Measurements from ENCODE around the gene GPAM.

The GPAM gene

DNA sequence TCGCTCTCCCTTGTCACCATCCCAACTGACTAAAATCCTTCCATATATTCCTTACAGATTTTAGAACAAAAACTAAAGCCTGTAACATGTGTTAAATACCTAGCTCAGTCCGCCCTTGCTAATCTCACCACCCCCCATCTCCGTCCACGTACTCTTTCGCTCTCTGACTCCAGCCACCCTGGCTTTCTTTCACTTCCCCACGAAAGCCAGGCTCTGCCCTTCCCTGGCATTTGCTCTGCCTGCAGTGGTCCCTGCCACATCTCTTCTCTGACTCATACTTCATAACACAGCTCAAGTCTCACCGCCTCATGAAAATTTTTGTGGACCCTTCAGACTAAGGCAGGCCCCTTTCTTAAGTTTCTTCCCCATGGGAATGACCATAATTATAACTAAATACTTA is 11.7 kb upstream of the GPAM start:
- H3K4me3 ChIP-seq (ENCODE audit: low read length) = no peak overlapping the region
- no peak overlapping the region for H3K4me2 ChIP-seq (ENCODE audit: low read length)
- no peak overlapping the region for H3K9ac ChIP-seq (ENCODE audit: low read depth, low read length)
- no peaks in the 10 kb centered on the region for H3K36me3 ChIP-seq (ENCODE audit: insufficient read depth, low read length)
- no peaks in the 10 kb centered on the region for H3K27me3 ChIP-seq (ENCODE audit: control insufficient read depth, insufficient read depth, low read length)
- no peaks in the 10 kb centered on the region for H3K4me1 ChIP-seq (ENCODE audit: control insufficient read depth, insufficient read depth, low read length)
- no peaks in the 10 kb centered on the region for H3K9me3 ChIP-seq (replicated peaks; ENCODE audit: low read length)

DNA sequence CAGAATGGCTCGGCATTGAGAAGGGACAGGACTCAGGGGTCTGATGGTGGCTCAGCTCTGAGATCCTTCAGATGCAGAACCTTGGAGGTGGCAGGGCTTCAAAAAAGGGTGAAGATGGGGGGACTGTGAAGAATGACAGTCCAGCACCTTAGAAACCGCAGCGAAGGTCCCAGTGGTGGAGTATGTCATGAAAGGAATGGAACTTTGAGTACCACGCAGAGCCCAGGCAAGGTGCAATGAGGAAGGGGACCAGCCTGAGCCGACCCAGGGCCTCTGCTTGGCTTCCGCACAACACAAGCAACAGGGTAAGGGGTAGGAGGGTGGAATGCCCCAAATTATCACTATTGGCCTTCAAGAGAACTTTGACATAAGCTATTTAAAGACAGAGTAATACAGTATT is 8.2 kb upstream of the GPAM start:
- H3K9me3 ChIP-seq (replicated peaks; ENCODE audit: low read length) = no peaks in the 10 kb centered on the region
- no peaks in the 10 kb centered on the region for H3K36me3 ChIP-seq (ENCODE audit: insufficient read depth, low read length)
- no peaks in the 10 kb centered on the region for H3K4me1 ChIP-seq (ENCODE audit: control insufficient read depth, insufficient read depth, low read length)
- H3K4me3 ChIP-seq (ENCODE audit: low read length) = no peak overlapping the region
- H3K27me3 ChIP-seq (ENCODE audit: control insufficient read depth, insufficient read depth, low read length) = no peaks in the 10 kb centered on the region
- no peak overlapping the region for H3K9ac ChIP-seq (ENCODE audit: low read depth, low read length)
- H3K4me2 ChIP-seq (ENCODE audit: low read length) = no peak overlapping the region

DNA sequence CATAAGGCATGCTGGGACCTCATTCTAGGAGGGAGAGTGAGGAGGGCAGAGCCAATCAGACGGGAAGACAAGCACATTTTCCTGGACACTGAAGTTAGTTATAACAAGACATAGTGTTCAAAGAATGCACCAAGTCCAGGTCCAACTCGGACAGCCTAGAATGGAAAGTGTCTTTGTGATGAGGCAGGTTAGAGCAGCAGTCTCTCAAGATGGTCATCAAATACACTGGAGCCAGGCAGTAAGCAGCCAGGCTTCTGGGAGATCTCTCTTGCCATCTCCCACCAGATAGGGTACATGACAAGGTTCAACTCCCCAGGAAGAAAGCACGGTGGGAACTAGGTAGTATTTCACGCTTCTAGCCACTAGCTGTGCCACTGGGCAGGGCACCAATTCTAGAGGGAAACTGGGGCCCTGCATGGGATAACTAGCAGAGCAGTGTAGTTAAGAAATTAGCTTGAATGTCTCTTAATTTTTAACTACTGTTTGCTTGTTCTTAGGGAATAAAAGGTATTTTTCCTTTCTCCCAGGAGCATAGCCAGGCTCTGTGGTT is 7.6 kb upstream of the GPAM start:
- H3K9ac ChIP-seq (ENCODE audit: low read depth, low read length) = no peak overlapping the region
- H3K27me3 ChIP-seq (ENCODE audit: control insufficient read depth, insufficient read depth, low read length) = no peaks in the 10 kb centered on the region
- H3K9me3 ChIP-seq (replicated peaks; ENCODE audit: low read length) = no peaks in the 10 kb centered on the region
- H3K36me3 ChIP-seq (ENCODE audit: insufficient read depth, low read length) = no peaks in the 10 kb centered on the region
- no peak overlapping the region for H3K4me3 ChIP-seq (ENCODE audit: low read length)
- H3K4me2 ChIP-seq (ENCODE audit: low read length) = no peak overlapping the region
- H3K4me1 ChIP-seq (ENCODE audit: control insufficient read depth, insufficient read depth, low read length) = no peaks in the 10 kb centered on the region

DNA sequence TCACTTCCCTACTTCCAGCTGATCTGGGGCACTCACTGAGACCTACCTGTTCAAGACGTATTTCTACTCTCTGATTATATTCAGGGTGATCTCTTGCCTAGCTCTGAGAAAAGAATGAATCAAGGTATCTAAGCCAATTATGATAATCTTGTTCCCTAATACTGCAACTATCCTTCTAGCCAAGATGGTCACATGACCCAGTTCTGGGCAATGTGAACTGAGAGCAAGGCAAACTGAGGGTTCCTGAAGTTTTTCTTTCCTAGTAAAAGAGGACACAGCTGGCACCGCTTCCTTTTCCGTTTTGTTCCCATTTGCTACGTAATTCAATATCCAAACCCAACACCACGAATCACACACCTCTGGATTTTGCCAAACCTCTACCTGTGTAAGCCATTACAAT is 5.9 kb upstream of the GPAM start:
- no peaks in the 10 kb centered on the region for H3K27me3 ChIP-seq (ENCODE audit: control insufficient read depth, insufficient read depth, low read length)
- no peak overlapping the region for H3K9ac ChIP-seq (ENCODE audit: low read depth, low read length)
- H3K4me2 ChIP-seq (ENCODE audit: low read length) = no peak overlapping the region
- H3K4me3 ChIP-seq (ENCODE audit: low read length) = no peak overlapping the region
- no peaks in the 10 kb centered on the region for H3K36me3 ChIP-seq (ENCODE audit: insufficient read depth, low read length)
- H3K9me3 ChIP-seq (replicated peaks; ENCODE audit: low read length) = no peaks in the 10 kb centered on the region
- peaks cover 1% of the 10 kb centered on the region for H3K4me1 ChIP-seq (ENCODE audit: control insufficient read depth, insufficient read depth, low read length)

DNA sequence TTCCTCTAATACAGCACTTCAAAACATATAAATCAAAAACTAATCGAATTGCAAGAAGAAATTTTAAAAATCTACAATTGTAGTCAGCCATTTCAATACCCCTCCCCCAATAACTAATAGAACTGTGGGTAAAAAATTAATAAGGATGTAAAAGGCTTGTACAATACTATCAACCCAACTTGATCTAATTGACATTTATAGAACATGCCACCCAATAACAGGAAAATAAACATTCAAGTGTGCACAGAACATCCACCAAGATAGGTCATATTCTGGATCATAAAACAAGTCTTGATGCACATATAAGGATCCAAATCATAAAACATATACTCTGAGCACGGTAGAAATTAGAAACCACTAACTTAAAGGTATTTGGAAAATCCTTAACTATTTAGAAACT is 4.0 kb upstream of the GPAM start:
- H3K9me3 ChIP-seq (replicated peaks; ENCODE audit: low read length) = no peaks in the 10 kb centered on the region
- H3K4me2 ChIP-seq (ENCODE audit: low read length) = no peak overlapping the region
- H3K4me3 ChIP-seq (ENCODE audit: low read length) = no peak overlapping the region
- H3K36me3 ChIP-seq (ENCODE audit: insufficient read depth, low read length) = no peaks in the 10 kb centered on the region
- no peak overlapping the region for H3K9ac ChIP-seq (ENCODE audit: low read depth, low read length)
- H3K4me1 ChIP-seq (ENCODE audit: control insufficient read depth, insufficient read depth, low read length) = peaks cover 10% of the 10 kb centered on the region
- no peaks in the 10 kb centered on the region for H3K27me3 ChIP-seq (ENCODE audit: control insufficient read depth, insufficient read depth, low read length)

DNA sequence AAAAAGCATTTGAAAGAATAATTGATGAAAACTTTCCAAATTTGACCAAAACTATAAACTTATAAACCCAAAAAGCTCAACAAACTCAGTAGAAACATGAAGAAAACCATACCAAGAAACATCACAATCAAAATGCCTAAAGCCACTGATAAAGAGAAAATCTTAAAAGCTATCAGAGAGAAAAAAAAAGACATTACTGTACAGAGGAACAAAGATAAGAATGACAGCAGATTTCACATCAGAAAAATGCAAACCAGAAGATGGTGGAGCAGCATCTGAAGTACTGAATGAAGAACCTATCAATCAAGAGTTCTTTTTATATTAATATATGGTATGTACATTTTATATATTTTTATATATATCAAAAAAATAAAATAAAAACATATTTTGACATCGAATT is 2.4 kb upstream of the GPAM start:
- Histone ChIP-seq H3K36me3 (ENCODE audit: insufficient read depth, low read length) (no peaks in the 10 kb centered on the region), H3K9ac (ENCODE audit: low read depth, low read length) (no peak overlapping the region), H3K4me2 (ENCODE audit: low read length) (no peak overlapping the region), H3K4me3 (ENCODE audit: low read length) (no peak overlapping the region), H3K9me3 (replicated peaks; ENCODE audit: low read length) (no peaks in the 10 kb centered on the region), H3K27me3 (ENCODE audit: control insufficient read depth, insufficient read depth, low read length) (no peaks in the 10 kb centered on the region), H3K4me1 (ENCODE audit: control insufficient read depth, insufficient read depth, low read length) (peaks cover 12% of the 10 kb centered on the region)

DNA sequence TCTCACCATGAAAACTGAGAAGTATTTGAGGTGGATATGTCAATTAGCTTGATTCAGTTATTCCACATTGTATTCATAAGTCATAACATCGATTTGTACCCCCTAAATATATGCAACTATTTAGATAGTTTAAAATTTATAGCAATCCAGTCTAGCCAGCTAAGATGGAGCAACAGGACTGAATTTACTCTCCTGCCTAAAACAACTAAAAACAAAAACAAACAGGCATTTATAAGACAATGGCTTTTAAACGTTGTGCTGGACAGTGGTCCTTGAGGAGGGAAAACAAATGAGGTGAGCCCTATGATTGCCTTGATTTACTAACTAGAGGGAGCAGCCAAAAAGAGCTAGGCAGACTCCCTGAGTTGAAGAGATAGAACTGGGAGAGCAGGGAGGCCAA is 814 bp upstream of the GPAM start:
- H3K9me3 ChIP-seq (replicated peaks; ENCODE audit: low read length) = no peaks in the 10 kb centered on the region
- peak overlapping the region; percentile 85 for H3K4me3 ChIP-seq (ENCODE audit: low read length)
- H3K4me2 ChIP-seq (ENCODE audit: low read length) = peak overlapping the region; percentile 97
- H3K36me3 ChIP-seq (ENCODE audit: insufficient read depth, low read length) = peaks cover 4% of the 10 kb centered on the region
- peaks cover 12% of the 10 kb centered on the region for H3K4me1 ChIP-seq (ENCODE audit: control insufficient read depth, insufficient read depth, low read length)
- no peaks in the 10 kb centered on the region for H3K27me3 ChIP-seq (ENCODE audit: control insufficient read depth, insufficient read depth, low read length)
- H3K9ac ChIP-seq (ENCODE audit: low read depth, low read length) = peak overlapping the region; percentile 89

DNA sequence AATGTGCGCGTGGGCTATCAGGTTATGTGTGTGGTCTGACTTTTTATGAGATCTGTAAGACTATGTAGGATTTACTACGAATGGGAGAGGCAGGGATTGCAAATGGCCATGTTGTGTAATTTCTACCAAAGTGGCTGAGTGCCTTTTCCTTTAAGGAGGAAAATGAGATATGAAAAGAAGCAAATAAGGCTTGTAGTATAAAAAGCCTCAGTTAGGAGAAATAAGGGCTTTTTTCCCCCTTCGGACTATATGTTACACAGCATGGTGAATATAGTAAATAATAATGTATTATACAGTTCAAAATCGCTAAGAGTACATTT is 447 bp upstream of the GPAM start:
- H3K4me2 ChIP-seq (ENCODE audit: low read length) = peak overlapping the region; percentile 97
- H3K4me3 ChIP-seq (ENCODE audit: low read length) = peak overlapping the region; percentile 85
- H3K9ac ChIP-seq (ENCODE audit: low read depth, low read length) = peak overlapping the region; percentile 89
- no peaks in the 10 kb centered on the region for H3K27me3 ChIP-seq (ENCODE audit: control insufficient read depth, insufficient read depth, low read length)
- H3K9me3 ChIP-seq (replicated peaks; ENCODE audit: low read length) = no peaks in the 10 kb centered on the region
- peaks cover 4% of the 10 kb centered on the region for H3K36me3 ChIP-seq (ENCODE audit: insufficient read depth, low read length)
- peaks cover 12% of the 10 kb centered on the region for H3K4me1 ChIP-seq (ENCODE audit: control insufficient read depth, insufficient read depth, low read length)

DNA sequence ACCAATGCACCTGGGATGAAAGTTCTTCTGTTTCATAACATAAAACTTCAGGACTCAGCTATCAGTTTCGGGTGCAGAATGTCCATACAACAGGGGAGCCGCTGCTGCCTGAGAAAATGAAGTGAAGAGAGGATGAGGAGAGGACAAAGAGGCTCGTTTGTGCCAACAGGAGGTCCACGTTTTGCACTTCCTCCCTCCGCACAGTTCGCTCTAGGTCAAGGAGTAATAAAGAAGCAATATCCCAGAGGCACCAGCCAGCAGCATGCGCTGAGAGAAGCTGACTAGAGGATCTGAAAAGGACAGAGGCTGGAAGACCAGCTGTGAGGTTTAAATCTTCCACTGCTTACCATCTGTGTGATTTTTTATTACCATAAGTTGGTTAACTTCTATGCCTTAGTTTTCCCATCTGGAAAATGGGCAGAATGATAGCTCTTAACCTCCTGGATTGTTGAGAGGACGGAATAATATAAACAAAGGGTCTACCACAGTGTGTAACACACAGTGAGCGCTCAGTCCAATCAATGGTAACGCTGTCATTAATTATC is 709 bp downstream of the GPAM start:
- Histone ChIP-seq H3K27me3 (ENCODE audit: control insufficient read depth, insufficient read depth, low read length) (no peaks in the 10 kb centered on the region), H3K36me3 (ENCODE audit: insufficient read depth, low read length) (peaks cover 7% of the 10 kb centered on the region), H3K4me2 (ENCODE audit: low read length) (peak overlapping the region; percentile 97), H3K4me1 (ENCODE audit: control insufficient read depth, insufficient read depth, low read length) (peaks cover 12% of the 10 kb centered on the region), H3K9me3 (replicated peaks; ENCODE audit: low read length) (no peaks in the 10 kb centered on the region), H3K9ac (ENCODE audit: low read depth, low read length) (peak overlapping the region; percentile 89), H3K4me3 (ENCODE audit: low read length) (peak overlapping the region; percentile 85)

DNA sequence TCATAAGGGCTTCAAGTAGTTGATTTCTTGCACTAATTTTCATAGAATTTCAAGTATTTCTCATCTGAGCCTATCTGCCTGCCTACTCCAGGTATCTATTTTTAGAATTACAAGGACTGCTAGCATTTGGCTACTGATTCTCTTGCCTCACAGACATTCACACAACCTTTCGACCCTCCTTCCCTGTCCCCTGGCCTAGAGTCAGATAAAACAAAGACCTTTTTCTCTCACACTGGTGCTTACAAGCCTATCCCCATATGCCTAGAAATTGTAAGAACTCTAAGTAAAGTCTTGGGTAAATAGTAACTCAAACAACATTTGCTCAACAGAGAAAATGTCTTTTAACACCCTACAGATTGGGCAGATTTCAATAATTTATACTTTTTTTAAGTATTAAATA is 6.3 kb downstream of the GPAM start:
- H3K4me3 ChIP-seq (ENCODE audit: low read length) = no peak overlapping the region
- H3K36me3 ChIP-seq (ENCODE audit: insufficient read depth, low read length) = peaks cover 27% of the 10 kb centered on the region
- H3K9me3 ChIP-seq (replicated peaks; ENCODE audit: low read length) = no peaks in the 10 kb centered on the region
- no peak overlapping the region for H3K4me2 ChIP-seq (ENCODE audit: low read length)
- no peak overlapping the region for H3K9ac ChIP-seq (ENCODE audit: low read depth, low read length)
- H3K27me3 ChIP-seq (ENCODE audit: control insufficient read depth, insufficient read depth, low read length) = no peaks in the 10 kb centered on the region
- H3K4me1 ChIP-seq (ENCODE audit: control insufficient read depth, insufficient read depth, low read length) = no peaks in the 10 kb centered on the region

DNA sequence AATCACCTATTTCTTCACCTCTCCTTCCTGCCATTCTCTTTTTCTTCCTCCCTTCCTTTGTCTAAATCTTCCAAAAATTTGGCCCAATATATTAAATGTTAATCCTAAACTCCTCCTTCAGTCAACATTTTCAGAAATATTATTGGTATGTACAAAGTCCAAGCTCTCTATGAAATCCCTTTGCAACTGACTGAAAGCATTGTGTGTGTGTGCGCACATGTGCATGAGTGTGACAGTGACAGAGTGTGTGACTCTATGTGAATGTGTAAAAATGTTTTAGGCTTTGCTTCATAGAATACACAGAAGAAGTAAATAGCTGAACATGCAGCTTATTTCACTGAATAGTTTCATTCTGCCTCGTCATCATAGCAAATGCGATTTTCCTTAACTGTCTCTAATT is 7.0 kb downstream of the GPAM start:
- Histone ChIP-seq H3K36me3 (ENCODE audit: insufficient read depth, low read length) (peaks cover 29% of the 10 kb centered on the region), H3K4me3 (ENCODE audit: low read length) (no peak overlapping the region), H3K4me1 (ENCODE audit: control insufficient read depth, insufficient read depth, low read length) (no peaks in the 10 kb centered on the region), H3K9me3 (replicated peaks; ENCODE audit: low read length) (no peaks in the 10 kb centered on the region), H3K9ac (ENCODE audit: low read depth, low read length) (no peak overlapping the region), H3K4me2 (ENCODE audit: low read length) (no peak overlapping the region), H3K27me3 (ENCODE audit: control insufficient read depth, insufficient read depth, low read length) (no peaks in the 10 kb centered on the region)

DNA sequence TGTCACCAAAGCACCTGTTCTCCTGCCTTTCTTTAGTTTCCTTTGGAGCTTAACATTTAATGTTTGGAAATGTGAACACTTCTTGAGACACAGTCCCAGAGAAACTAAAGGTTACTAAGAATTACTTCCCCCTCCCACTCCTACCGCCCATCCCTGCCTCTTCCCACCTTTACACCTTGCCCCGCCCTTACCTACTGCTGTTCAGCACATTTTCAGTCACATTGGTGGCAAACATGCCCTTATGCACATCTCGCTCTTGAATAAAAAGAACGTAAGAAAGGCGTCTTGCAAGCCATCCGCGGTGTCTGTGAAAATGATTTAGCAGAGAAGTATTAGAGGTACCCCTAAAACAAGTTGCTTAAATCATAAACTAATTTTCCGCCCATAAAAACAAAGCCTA is 8.2 kb downstream of the GPAM start:
- no peaks in the 10 kb centered on the region for H3K27me3 ChIP-seq (ENCODE audit: control insufficient read depth, insufficient read depth, low read length)
- H3K9me3 ChIP-seq (replicated peaks; ENCODE audit: low read length) = no peaks in the 10 kb centered on the region
- H3K36me3 ChIP-seq (ENCODE audit: insufficient read depth, low read length) = peaks cover 38% of the 10 kb centered on the region
- H3K4me3 ChIP-seq (ENCODE audit: low read length) = no peak overlapping the region
- H3K9ac ChIP-seq (ENCODE audit: low read depth, low read length) = no peak overlapping the region
- no peaks in the 10 kb centered on the region for H3K4me1 ChIP-seq (ENCODE audit: control insufficient read depth, insufficient read depth, low read length)
- no peak overlapping the region for H3K4me2 ChIP-seq (ENCODE audit: low read length)

Data from skeletal muscle satellite cell (primary cell).